PFSK-1 (cell line): ENCODE measurements around the gene ASB12.

Experiments used
- FOXP2 ChIP-seq: optimal IDR thresholded peaks from 2 replicates; pipeline ENCODE3; 2011; ENCODE audit warnings: borderline replicate concordance, control low read depth, inconsistent platforms; ENCODE audit not compliant: insufficient read depth; ENCODE audit errors: extremely low read length, extremely low read depth
- POLR2AphosphoS5 ChIP-seq: IDR thresholded peaks from 2 replicates; pipeline ENCODE4 v1.6.1; 2012; ENCODE audit warnings: low read depth, mild to moderate bottlenecking, control low read depth, low read length, moderate library complexity
- SIN3A ChIP-seq: IDR thresholded peaks from 2 replicates; pipeline ENCODE4 v1.6.1; 2012; ENCODE audit warnings: mild to moderate bottlenecking, low read length, moderate library complexity, borderline replicate concordance; ENCODE audit not compliant: insufficient read depth
- TAF1 ChIP-seq: IDR thresholded peaks from 2 replicates; pipeline ENCODE4 v1.6.1; 2012; ENCODE audit warnings: low read length, control low read depth, borderline replicate concordance; ENCODE audit not compliant: insufficient read depth
- TF ChIP-seq, protein P1 (sequence below), 2 experiments: IDR thresholded peaks; 2 replicates each; pipeline versions ENCODE4 v1.6.1 to v1.8.0; 2011 to 2012; ENCODE audit warnings: low read depth in 2 of 2, low read length in 2 of 2, control low read depth in 1 of 2, inconsistent platforms in 1 of 2, mild to moderate bottlenecking in 1 of 2, moderate library complexity in 1 of 2; ENCODE audit not compliant: insufficient read depth in 1 of 2

DNA sequence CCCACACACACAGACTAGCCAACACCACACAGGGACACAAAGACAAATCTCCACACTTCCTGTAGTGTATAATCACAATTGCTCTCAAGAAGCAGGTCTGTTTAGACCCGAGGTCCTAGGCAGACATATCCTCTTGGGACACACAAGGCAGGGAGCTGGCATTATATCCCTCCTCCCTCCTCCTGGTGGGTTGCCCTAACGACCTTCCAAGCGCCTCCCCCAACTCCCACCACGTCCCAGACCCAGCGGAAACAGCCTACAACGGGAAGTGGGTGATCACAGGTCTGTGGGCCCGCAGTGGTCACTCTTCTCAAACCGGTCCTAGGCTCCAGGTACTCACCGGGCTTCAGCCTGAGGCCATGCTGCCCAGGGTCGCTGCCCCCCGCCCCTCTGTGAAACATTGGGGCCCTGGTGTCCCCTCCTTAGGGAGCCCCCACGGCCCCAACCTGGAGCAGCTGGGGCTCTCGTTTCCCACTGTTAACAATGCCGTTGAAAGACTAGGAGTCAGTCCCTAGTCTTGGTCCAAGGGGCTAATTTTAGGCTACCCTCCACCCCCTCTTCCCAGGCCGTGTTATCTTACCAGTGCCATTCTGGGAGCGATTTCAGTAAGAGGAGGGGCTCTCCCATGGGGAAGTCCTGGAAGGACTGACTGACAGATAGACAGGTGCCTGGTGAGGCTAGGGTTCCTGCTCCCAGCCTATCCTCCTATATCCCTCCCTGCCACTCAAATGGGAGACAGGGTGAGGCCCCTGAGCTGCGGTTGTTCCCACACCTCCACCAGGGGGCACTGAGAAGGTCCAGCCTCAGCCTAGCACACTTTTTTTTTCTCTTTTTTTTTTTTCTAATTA is at the start of gene ASB12:
- TF ChIP-seq POLR2AphosphoS5: no peak
- no peak for TF ChIP-seq SIN3A
- TF ChIP-seq, protein P1, sequence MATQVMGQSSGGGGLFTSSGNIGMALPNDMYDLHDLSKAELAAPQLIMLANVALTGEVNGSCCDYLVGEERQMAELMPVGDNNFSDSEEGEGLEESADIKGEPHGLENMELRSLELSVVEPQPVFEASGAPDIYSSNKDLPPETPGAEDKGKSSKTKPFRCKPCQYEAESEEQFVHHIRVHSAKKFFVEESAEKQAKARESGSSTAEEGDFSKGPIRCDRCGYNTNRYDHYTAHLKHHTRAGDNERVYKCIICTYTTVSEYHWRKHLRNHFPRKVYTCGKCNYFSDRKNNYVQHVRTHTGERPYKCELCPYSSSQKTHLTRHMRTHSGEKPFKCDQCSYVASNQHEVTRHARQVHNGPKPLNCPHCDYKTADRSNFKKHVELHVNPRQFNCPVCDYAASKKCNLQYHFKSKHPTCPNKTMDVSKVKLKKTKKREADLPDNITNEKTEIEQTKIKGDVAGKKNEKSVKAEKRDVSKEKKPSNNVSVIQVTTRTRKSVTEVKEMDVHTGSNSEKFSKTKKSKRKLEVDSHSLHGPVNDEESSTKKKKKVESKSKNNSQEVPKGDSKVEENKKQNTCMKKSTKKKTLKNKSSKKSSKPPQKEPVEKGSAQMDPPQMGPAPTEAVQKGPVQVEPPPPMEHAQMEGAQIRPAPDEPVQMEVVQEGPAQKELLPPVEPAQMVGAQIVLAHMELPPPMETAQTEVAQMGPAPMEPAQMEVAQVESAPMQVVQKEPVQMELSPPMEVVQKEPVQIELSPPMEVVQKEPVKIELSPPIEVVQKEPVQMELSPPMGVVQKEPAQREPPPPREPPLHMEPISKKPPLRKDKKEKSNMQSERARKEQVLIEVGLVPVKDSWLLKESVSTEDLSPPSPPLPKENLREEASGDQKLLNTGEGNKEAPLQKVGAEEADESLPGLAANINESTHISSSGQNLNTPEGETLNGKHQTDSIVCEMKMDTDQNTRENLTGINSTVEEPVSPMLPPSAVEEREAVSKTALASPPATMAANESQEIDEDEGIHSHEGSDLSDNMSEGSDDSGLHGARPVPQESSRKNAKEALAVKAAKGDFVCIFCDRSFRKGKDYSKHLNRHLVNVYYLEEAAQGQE (IDR thresholded peaks at IDR 0.05; ENCODE audit: insufficient read depth in 1 of 2, low read depth in 2 of 2, low read length in 2 of 2): no peak
- TF ChIP-seq TAF1: no peak
- no peak for TF ChIP-seq FOXP2
